Measurements from ENCODE around the gene ISOC2.

- TF ChIP-seq EZH2 (IDR thresholded peaks at IDR 0.05) = no peak
- TF ChIP-seq POLR2AphosphoS5 (IDR thresholded peaks at IDR 0.05; ENCODE audit: borderline replicate concordance, low read depth, low read length) = no peak
- no peak for TF ChIP-seq FOXP2 (optimal IDR thresholded peaks at IDR 0.05; ENCODE audit: control extremely low read depth, extremely low read length, insufficient read depth)
Observed at GRCh38 chr19:55446060-55446459, 15.4 kb downstream of the ISOC2 start.

Measured in SK-N-MC (cell line).